ENCODE results near the gene SH2D3A. TPM values are rescaled to one million over a fixed set of nuclear protein-coding genes. Genes with fewer than 3 reads are reported as not detected.
A peak's percentile ranks its signal among the peaks of the same experiment; 100 is the strongest.

The SH2D3A gene
- total RNA-seq, 1 experiment from 2014 or later, result 2.2 TPM

GRCh38 chr19:6803036-6803404 is 35.8 kb upstream of the SH2D3A start:
- TF ChIP-seq, protein P1, sequence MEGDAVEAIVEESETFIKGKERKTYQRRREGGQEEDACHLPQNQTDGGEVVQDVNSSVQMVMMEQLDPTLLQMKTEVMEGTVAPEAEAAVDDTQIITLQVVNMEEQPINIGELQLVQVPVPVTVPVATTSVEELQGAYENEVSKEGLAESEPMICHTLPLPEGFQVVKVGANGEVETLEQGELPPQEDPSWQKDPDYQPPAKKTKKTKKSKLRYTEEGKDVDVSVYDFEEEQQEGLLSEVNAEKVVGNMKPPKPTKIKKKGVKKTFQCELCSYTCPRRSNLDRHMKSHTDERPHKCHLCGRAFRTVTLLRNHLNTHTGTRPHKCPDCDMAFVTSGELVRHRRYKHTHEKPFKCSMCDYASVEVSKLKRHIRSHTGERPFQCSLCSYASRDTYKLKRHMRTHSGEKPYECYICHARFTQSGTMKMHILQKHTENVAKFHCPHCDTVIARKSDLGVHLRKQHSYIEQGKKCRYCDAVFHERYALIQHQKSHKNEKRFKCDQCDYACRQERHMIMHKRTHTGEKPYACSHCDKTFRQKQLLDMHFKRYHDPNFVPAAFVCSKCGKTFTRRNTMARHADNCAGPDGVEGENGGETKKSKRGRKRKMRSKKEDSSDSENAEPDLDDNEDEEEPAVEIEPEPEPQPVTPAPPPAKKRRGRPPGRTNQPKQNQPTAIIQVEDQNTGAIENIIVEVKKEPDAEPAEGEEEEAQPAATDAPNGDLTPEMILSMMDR (IDR thresholded peaks at IDR 0.05), result no peak
- TF ChIP-seq REST (IDR thresholded peaks at IDR 0.05; ENCODE audit: insufficient read depth in 1 of 2, low read depth in 2 of 2, low read length in 1 of 2) (no peak), POLR2AphosphoS5 (IDR thresholded peaks at IDR 0.05; ENCODE audit: low read depth, low read length) (no peak), SIN3A (IDR thresholded peaks at IDR 0.05; ENCODE audit: borderline replicate concordance, insufficient read depth, low read depth, low read length) (no peak), TCF7L2 (IDR thresholded peaks at IDR 0.05; ENCODE audit: low read depth, low read length) (no peak)
- DNase-seq (ENCODE audit: low read depth, low spot score), result no peak
- BruUV-seq (replicated peaks), result no TSS peak
- intact Hi-C loops (cut with micrococcal nuclease; ENCODE audit: unreplicated experiment) (no loop called here), in situ Hi-C loops (cut with HindIII; ENCODE audit: low pct_unique_long_range_greater_than_20kb, low sequenced_read_pairs) (no loop called here)
- no peak overlapping the region for H3K4me3 ChIP-seq (ENCODE audit: low read depth in 2 of 2, low read length in 2 of 2)
- CTCF ChIA-PET, result no interaction called here
- no peaks in the 10 kb centered on the region for H3K4me1 ChIP-seq (ENCODE audit: control insufficient read depth, insufficient read depth, low read length)
- no peak for ATAC-seq
- H3K27me3 ChIP-seq (ENCODE audit: control insufficient read depth, insufficient read depth, low read length), result no peaks in the 10 kb centered on the region
- H3K36me3 ChIP-seq (ENCODE audit: control insufficient read depth, insufficient read depth, low read length), result no peaks in the 10 kb centered on the region
- H3K27ac ChIP-seq (ENCODE audit: low read length), result no peak overlapping the region
- H3K9me3 ChIP-seq (ENCODE audit: control insufficient read depth, insufficient read depth, low read depth, low read length), result no peaks in the 10 kb centered on the region
- POLR2A ChIA-PET, result no interaction called here

DNA sequence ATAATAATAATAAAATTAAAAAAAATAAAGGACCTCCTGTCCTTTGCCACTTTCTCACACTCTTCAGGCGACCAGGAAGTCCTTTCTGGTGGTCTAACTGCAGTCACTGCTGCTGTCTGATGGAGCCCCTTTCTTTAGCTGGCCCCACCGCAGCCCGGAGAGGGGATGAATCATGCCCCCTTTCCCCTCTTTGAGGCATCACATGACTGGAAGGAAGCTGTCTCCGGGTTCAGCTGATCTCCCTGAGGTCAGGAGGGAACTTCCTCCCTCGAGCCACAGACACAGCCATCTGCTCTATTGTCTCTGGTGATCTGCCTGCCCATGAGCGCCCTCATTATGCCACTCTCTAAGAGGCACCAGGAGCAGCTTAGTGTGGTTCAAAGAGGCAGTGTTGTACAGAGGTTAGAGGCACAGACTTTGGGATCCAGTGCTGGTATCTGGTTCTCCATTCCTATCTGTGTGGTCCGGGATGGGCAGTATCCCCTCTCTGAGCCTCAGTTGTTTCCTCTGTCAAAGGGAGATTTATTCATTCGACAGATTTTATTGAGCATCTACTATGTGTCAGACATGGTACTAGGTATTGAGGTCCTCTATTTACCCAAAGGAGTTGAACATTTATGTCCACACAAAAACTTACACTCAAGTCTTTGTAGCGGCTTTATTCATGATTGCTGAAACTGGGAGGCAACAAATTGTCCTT is 35.3 kb upstream of the SH2D3A start:
- no peaks in the 10 kb centered on the region for H3K9me3 ChIP-seq (ENCODE audit: control insufficient read depth, insufficient read depth, low read depth, low read length)
- H3K4me3 ChIP-seq (ENCODE audit: low read depth in 2 of 2, low read length in 2 of 2), result no peak overlapping the region
- no peak for TF ChIP-seq TCF7L2 (IDR thresholded peaks at IDR 0.05; ENCODE audit: low read depth, low read length)
- TF ChIP-seq, protein P1 (IDR thresholded peaks at IDR 0.05), result no peak
- TF ChIP-seq POLR2AphosphoS5 (IDR thresholded peaks at IDR 0.05; ENCODE audit: low read depth, low read length), result no peak
- TF ChIP-seq REST (IDR thresholded peaks at IDR 0.05; ENCODE audit: insufficient read depth in 1 of 2, low read depth in 2 of 2, low read length in 1 of 2), result no peak
- no peak for TF ChIP-seq SIN3A (IDR thresholded peaks at IDR 0.05; ENCODE audit: borderline replicate concordance, insufficient read depth, low read depth, low read length)
- H3K36me3 ChIP-seq (ENCODE audit: control insufficient read depth, insufficient read depth, low read length), result no peaks in the 10 kb centered on the region
- intact Hi-C loops (cut with micrococcal nuclease; ENCODE audit: unreplicated experiment), result no loop called here
- no peak for DNase-seq (ENCODE audit: low read depth, low spot score)
- BruUV-seq (replicated peaks), result no TSS peak
- ChIA-PET POLR2A (no interaction called here), CTCF (no interaction called here)
- no peaks in the 10 kb centered on the region for H3K4me1 ChIP-seq (ENCODE audit: control insufficient read depth, insufficient read depth, low read length)
- in situ Hi-C loops (cut with HindIII; ENCODE audit: low pct_unique_long_range_greater_than_20kb, low sequenced_read_pairs), result no loop called here
- H3K27me3 ChIP-seq (ENCODE audit: control insufficient read depth, insufficient read depth, low read length), result no peaks in the 10 kb centered on the region
- 0 out of 2 replicates have a peak overlapping the region, but pooled peaks have one; percentile 17 for H3K27ac ChIP-seq (ENCODE audit: low read length)
- ATAC-seq, result no peak
